ENCODE data around the gene PPFIBP2. TPM values are rescaled to one million over a fixed set of nuclear protein-coding genes. Genes with fewer than 3 reads are reported as not detected.

The PPFIBP2 gene
- total RNA-seq, 2 experiments from 2014 or later: 102 to 182 TPM

DNA sequence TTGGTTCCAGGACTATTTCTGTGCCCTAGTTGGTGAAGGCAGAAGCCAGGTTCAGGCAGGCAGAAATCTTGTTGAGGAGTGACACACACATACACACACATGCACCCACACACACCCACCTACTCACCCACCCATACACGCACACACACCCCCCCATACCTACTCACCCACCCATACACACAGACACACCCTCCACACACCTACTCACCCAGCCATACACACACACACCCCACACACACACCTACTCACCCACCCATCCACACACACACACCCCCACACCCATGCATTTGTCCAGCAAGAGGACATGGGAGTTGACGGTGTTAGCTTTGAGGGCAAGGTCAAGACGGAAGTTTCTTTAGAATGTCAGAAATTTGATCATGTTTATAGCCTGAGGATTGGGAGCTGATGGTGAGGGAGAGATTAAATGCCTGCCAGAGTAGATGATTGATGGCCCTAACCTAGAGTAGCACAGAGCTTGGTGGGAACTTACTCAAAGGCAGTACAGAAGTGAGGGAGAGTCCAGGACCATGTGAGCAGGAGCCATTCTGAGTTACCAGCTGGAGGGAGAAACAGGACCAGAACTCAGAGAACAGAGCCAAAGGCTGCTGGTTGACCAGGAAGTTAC lies 90.6 kb downstream of the PPFIBP2 start:
- H3K4me3 ChIP-seq (ENCODE audit: low read depth, low read length, poor library complexity, severe bottlenecking): no peak overlapping the region
- no peak for DNase-seq (ENCODE audit: low spot score)
- TF ChIP-seq, protein P1, sequence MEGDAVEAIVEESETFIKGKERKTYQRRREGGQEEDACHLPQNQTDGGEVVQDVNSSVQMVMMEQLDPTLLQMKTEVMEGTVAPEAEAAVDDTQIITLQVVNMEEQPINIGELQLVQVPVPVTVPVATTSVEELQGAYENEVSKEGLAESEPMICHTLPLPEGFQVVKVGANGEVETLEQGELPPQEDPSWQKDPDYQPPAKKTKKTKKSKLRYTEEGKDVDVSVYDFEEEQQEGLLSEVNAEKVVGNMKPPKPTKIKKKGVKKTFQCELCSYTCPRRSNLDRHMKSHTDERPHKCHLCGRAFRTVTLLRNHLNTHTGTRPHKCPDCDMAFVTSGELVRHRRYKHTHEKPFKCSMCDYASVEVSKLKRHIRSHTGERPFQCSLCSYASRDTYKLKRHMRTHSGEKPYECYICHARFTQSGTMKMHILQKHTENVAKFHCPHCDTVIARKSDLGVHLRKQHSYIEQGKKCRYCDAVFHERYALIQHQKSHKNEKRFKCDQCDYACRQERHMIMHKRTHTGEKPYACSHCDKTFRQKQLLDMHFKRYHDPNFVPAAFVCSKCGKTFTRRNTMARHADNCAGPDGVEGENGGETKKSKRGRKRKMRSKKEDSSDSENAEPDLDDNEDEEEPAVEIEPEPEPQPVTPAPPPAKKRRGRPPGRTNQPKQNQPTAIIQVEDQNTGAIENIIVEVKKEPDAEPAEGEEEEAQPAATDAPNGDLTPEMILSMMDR (conservative IDR thresholded peaks at IDR 0.05; ENCODE audit: low read length): no peak
- TF ChIP-seq EZH2phosphoT487 (IDR thresholded peaks at IDR 0.05; ENCODE audit: borderline replicate concordance, low read depth, low read length): no peak
- no peaks in the 10 kb centered on the region for H4K20me1 ChIP-seq (ENCODE audit: insufficient read depth, low read length)
- H3K9me2 ChIP-seq (ENCODE audit: insufficient read depth, low read length): no peaks in the 10 kb centered on the region
- H3K36me3 ChIP-seq (ENCODE audit: insufficient read depth, low read length): peaks cover 74% of the 10 kb centered on the region
- no peaks in the 10 kb centered on the region for H3K4me1 ChIP-seq (ENCODE audit: insufficient read depth, low read length, poor library complexity, severe bottlenecking)
- no peak overlapping the region for H3K4me2 ChIP-seq (ENCODE audit: low read length)
- no TSS peak for BruUV-seq (replicated peaks)
- H3K27ac ChIP-seq (ENCODE audit: low read depth, low read length, poor library complexity, severe bottlenecking): no peak overlapping the region
- ChIA-PET POLR2A (no interaction called here), CTCF (ENCODE audit: unreplicated experiment) (no interaction called here)
- H3K79me2 ChIP-seq (ENCODE audit: insufficient read depth, low read depth, low read length): no peaks in the 10 kb centered on the region
- intact Hi-C loops (cut with micrococcal nuclease; ENCODE audit: unreplicated experiment): no loop called here
- H2AFZ ChIP-seq (ENCODE audit: low read length): no peak overlapping the region
- no peaks in the 10 kb centered on the region for H3K9me3 ChIP-seq (ENCODE audit: low read length)

DNA sequence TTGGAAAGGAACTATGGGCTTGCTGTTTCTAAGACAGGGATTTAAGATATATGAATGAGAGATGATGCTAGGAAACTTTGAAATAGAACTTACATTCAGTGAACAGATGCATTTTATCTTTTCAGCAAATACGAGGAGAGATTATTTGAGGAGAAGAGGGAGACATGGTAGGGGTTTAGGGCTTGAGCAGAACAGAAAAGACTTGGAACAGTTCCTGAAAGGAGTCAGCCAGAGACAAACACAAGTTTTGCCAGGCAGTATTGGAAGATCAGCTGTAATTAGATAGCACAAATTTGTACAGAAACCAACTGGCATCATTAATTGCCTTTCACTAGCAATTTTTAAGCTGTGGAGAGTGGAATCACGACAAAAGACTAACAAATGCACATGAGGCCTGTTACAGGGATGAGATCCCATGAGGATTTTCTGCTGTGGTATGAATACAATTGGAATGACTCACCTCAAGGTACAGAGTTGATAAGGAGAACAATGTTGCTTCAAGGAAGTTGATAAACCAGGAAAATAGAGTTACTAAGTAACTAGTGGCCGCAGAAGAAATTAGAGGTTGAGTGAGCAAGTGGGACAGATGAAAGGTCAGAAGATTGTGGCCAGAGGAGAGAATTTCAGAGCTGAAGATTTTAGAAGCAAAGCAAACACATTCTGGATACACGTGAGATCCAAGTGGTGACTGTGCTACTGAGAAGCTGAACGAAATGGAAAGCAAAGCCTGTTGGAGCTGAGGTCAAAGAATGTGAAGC lies 91.6 kb downstream of the PPFIBP2 start:
- no peak overlapping the region for H3K4me3 ChIP-seq (ENCODE audit: low read depth, low read length, poor library complexity, severe bottlenecking)
- peaks cover 77% of the 10 kb centered on the region for H3K36me3 ChIP-seq (ENCODE audit: insufficient read depth, low read length)
- intact Hi-C loops (cut with micrococcal nuclease; ENCODE audit: unreplicated experiment): no loop called here
- H4K20me1 ChIP-seq (ENCODE audit: insufficient read depth, low read length): no peaks in the 10 kb centered on the region
- H3K4me2 ChIP-seq (ENCODE audit: low read length): no peak overlapping the region
- H3K4me1 ChIP-seq (ENCODE audit: insufficient read depth, low read length, poor library complexity, severe bottlenecking): no peaks in the 10 kb centered on the region
- no peak for DNase-seq (ENCODE audit: low spot score)
- no peak overlapping the region for H2AFZ ChIP-seq (ENCODE audit: low read length)
- H3K9me2 ChIP-seq (ENCODE audit: insufficient read depth, low read length): no peaks in the 10 kb centered on the region
- CTCF ChIA-PET (ENCODE audit: unreplicated experiment): no interaction called here
- H3K9me3 ChIP-seq (ENCODE audit: low read length): no peaks in the 10 kb centered on the region
- POLR2A ChIA-PET: no interaction called here
- no peaks in the 10 kb centered on the region for H3K79me2 ChIP-seq (ENCODE audit: insufficient read depth, low read depth, low read length)
- no peak overlapping the region for H3K27ac ChIP-seq (ENCODE audit: low read depth, low read length, poor library complexity, severe bottlenecking)
- TF ChIP-seq, protein P1 (conservative IDR thresholded peaks at IDR 0.05; ENCODE audit: low read length): no peak
- no peak for TF ChIP-seq EZH2phosphoT487 (IDR thresholded peaks at IDR 0.05; ENCODE audit: borderline replicate concordance, low read depth, low read length)
- no TSS peak for BruUV-seq (replicated peaks)

DNA sequence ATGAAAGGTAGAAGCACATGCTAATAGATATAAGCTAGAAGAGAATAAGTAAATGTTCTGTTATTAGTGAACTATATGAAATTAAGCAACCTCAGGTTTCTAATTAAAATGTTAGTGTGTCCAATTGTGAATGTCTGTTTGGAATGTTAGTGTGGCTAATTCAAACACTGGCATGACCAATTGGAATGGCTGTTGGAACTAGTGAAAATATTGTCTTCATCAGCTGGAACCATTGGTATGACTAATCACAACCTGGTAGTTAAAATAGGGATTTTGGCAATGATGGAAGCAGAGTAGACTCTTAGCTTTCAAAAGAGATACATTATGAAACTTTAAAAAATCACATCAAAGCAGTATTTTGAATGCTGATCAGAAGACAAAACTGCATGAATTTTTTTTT lies 92.7 kb downstream of the PPFIBP2 start:
- ChIA-PET POLR2A (no interaction called here), CTCF (ENCODE audit: unreplicated experiment) (no interaction called here)
- Histone ChIP-seq H3K4me3 (ENCODE audit: low read depth, low read length, poor library complexity, severe bottlenecking) (no peak overlapping the region), H2AFZ (ENCODE audit: low read length) (no peak overlapping the region), H3K9me2 (ENCODE audit: insufficient read depth, low read length) (no peaks in the 10 kb centered on the region), H3K4me2 (ENCODE audit: low read length) (no peak overlapping the region), H3K36me3 (ENCODE audit: insufficient read depth, low read length) (peaks cover 78% of the 10 kb centered on the region), H3K9me3 (ENCODE audit: low read length) (no peaks in the 10 kb centered on the region), H3K27ac (ENCODE audit: low read depth, low read length, poor library complexity, severe bottlenecking) (no peak overlapping the region), H3K79me2 (ENCODE audit: insufficient read depth, low read depth, low read length) (no peaks in the 10 kb centered on the region), H4K20me1 (ENCODE audit: insufficient read depth, low read length) (no peaks in the 10 kb centered on the region; the same call in 1 of the 2 replicates), H3K4me1 (ENCODE audit: insufficient read depth, low read length, poor library complexity, severe bottlenecking) (no peaks in the 10 kb centered on the region)
- no peak for DNase-seq (ENCODE audit: low spot score)
- intact Hi-C loops (cut with micrococcal nuclease; ENCODE audit: unreplicated experiment): no loop called here
- no TSS peak for BruUV-seq (replicated peaks)
- no peak for TF ChIP-seq EZH2phosphoT487 (IDR thresholded peaks at IDR 0.05; ENCODE audit: borderline replicate concordance, low read depth, low read length)
- TF ChIP-seq, protein P1 (conservative IDR thresholded peaks at IDR 0.05; ENCODE audit: low read length): no peak
